Measurements from ENCODE around the gene PSMD2.

- TF ChIP-seq CTCF (IDR thresholded peaks at IDR 0.05; ENCODE audit: control extremely low read depth in 1 of 3, insufficient read depth in 1 of 3, low read depth in 1 of 3, low read length in 3 of 3) = no peak
- TF ChIP-seq EZH2 (IDR thresholded peaks at IDR 0.05; ENCODE audit: low read depth, low read length, severe bottlenecking) = no peak
- TF ChIP-seq EGR1 (IDR thresholded peaks at IDR 0.05; ENCODE audit: borderline replicate concordance, low read depth, low read length) = no peak
- TF ChIP-seq TCF12 (IDR thresholded peaks at IDR 0.05; ENCODE audit: low read depth, low read length) = no peak
- TF ChIP-seq JUN (IDR thresholded peaks at IDR 0.05; ENCODE audit: low read depth, low read length) = no peak
- TF ChIP-seq CEBPB (IDR thresholded peaks at IDR 0.05; ENCODE audit: low read depth, low read length) = no peak
- no peak for TF ChIP-seq FOSL1 (IDR thresholded peaks at IDR 0.05; ENCODE audit: insufficient read depth, low read depth, low read length)
- no peak for TF ChIP-seq POLR2AphosphoS5 (IDR thresholded peaks at IDR 0.05; ENCODE audit: low read depth, low read length)
- TF ChIP-seq RAD21 (IDR thresholded peaks at IDR 0.05 in 1 of 2, conservative IDR thresholded peaks at IDR 0.05 in 1 of 2; ENCODE audit: low read depth in 2 of 2, low read length in 2 of 2) = no peak
- no peak for TF ChIP-seq RNF2 (IDR thresholded peaks at IDR 0.05; ENCODE audit: borderline replicate concordance, low read depth, low read length, missing control alignments, poor library complexity, severe bottlenecking)
- TF ChIP-seq CHD7 (IDR thresholded peaks at IDR 0.05; ENCODE audit: insufficient replicate concordance, low read length) = no peak
- no peak for TF ChIP-seq BACH1 (IDR thresholded peaks at IDR 0.05; ENCODE audit: low read length)
These were observed 7.4 kb downstream of the PSMD2 start for GRCh38 chr3:184306341-184306972.

Measured in H1 (cell line).